Measurements from ENCODE around the gene EPB41. TPM values are rescaled to one million over a fixed set of nuclear protein-coding genes. Genes with fewer than 3 reads are reported as not detected.

EPB41 gene
- total and polyA plus RNA-seq, 9 of the 15 experiments (the other 6 are each of a cell fraction or from before 2014, with no cell fraction given): 3.7 to 213 (median 141) TPM

DNA sequence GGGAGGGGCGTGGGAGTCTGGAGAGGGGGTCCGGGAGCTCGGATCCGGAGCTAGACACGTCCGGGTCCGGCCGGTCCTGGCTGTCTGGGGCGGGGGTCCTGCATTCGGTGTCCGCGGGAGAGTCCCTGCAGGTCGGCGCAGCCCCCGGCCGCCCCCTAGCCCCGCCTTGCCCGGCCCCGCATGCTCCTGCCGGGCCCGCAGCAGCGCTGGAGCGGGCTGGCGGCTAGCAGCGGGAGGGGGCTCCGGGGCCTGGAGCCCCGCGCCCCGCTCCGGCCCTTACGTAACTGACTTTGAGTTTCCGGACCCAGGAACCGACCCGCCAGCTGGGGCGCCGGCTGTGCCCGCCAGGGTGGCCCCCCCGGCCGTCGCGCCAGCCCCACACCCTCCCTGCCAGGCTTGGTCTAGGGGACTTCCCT, 26.9 kb upstream of the EPB41 start (continued):
- TF ChIP-seq, protein P1, sequence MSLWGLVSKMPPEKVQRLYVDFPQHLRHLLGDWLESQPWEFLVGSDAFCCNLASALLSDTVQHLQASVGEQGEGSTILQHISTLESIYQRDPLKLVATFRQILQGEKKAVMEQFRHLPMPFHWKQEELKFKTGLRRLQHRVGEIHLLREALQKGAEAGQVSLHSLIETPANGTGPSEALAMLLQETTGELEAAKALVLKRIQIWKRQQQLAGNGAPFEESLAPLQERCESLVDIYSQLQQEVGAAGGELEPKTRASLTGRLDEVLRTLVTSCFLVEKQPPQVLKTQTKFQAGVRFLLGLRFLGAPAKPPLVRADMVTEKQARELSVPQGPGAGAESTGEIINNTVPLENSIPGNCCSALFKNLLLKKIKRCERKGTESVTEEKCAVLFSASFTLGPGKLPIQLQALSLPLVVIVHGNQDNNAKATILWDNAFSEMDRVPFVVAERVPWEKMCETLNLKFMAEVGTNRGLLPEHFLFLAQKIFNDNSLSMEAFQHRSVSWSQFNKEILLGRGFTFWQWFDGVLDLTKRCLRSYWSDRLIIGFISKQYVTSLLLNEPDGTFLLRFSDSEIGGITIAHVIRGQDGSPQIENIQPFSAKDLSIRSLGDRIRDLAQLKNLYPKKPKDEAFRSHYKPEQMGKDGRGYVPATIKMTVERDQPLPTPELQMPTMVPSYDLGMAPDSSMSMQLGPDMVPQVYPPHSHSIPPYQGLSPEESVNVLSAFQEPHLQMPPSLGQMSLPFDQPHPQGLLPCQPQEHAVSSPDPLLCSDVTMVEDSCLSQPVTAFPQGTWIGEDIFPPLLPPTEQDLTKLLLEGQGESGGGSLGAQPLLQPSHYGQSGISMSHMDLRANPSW (CRISPR knock-in tag; IDR thresholded peaks at IDR 0.05): no peak
- TF ChIP-seq NFIC (IDR thresholded peaks at IDR 0.05): no peak
- peak; percentile 31; the same call in 1 of the 2 replicates for TF ChIP-seq STAG1 (CRISPR knock-in tag; IDR thresholded peaks at IDR 0.05; ENCODE audit: borderline replicate concordance)
- TF ChIP-seq, protein P2, sequence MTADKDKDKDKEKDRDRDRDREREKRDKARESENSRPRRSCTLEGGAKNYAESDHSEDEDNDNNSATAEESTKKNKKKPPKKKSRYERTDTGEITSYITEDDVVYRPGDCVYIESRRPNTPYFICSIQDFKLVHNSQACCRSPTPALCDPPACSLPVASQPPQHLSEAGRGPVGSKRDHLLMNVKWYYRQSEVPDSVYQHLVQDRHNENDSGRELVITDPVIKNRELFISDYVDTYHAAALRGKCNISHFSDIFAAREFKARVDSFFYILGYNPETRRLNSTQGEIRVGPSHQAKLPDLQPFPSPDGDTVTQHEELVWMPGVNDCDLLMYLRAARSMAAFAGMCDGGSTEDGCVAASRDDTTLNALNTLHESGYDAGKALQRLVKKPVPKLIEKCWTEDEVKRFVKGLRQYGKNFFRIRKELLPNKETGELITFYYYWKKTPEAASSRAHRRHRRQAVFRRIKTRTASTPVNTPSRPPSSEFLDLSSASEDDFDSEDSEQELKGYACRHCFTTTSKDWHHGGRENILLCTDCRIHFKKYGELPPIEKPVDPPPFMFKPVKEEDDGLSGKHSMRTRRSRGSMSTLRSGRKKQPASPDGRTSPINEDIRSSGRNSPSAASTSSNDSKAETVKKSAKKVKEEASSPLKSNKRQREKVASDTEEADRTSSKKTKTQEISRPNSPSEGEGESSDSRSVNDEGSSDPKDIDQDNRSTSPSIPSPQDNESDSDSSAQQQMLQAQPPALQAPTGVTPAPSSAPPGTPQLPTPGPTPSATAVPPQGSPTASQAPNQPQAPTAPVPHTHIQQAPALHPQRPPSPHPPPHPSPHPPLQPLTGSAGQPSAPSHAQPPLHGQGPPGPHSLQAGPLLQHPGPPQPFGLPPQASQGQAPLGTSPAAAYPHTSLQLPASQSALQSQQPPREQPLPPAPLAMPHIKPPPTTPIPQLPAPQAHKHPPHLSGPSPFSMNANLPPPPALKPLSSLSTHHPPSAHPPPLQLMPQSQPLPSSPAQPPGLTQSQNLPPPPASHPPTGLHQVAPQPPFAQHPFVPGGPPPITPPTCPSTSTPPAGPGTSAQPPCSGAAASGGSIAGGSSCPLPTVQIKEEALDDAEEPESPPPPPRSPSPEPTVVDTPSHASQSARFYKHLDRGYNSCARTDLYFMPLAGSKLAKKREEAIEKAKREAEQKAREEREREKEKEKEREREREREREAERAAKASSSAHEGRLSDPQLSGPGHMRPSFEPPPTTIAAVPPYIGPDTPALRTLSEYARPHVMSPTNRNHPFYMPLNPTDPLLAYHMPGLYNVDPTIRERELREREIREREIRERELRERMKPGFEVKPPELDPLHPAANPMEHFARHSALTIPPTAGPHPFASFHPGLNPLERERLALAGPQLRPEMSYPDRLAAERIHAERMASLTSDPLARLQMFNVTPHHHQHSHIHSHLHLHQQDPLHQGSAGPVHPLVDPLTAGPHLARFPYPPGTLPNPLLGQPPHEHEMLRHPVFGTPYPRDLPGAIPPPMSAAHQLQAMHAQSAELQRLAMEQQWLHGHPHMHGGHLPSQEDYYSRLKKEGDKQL (CRISPR knock-in tag; IDR thresholded peaks at IDR 0.05; ENCODE audit: borderline replicate concordance): no peak
- TF ChIP-seq, protein P3, sequence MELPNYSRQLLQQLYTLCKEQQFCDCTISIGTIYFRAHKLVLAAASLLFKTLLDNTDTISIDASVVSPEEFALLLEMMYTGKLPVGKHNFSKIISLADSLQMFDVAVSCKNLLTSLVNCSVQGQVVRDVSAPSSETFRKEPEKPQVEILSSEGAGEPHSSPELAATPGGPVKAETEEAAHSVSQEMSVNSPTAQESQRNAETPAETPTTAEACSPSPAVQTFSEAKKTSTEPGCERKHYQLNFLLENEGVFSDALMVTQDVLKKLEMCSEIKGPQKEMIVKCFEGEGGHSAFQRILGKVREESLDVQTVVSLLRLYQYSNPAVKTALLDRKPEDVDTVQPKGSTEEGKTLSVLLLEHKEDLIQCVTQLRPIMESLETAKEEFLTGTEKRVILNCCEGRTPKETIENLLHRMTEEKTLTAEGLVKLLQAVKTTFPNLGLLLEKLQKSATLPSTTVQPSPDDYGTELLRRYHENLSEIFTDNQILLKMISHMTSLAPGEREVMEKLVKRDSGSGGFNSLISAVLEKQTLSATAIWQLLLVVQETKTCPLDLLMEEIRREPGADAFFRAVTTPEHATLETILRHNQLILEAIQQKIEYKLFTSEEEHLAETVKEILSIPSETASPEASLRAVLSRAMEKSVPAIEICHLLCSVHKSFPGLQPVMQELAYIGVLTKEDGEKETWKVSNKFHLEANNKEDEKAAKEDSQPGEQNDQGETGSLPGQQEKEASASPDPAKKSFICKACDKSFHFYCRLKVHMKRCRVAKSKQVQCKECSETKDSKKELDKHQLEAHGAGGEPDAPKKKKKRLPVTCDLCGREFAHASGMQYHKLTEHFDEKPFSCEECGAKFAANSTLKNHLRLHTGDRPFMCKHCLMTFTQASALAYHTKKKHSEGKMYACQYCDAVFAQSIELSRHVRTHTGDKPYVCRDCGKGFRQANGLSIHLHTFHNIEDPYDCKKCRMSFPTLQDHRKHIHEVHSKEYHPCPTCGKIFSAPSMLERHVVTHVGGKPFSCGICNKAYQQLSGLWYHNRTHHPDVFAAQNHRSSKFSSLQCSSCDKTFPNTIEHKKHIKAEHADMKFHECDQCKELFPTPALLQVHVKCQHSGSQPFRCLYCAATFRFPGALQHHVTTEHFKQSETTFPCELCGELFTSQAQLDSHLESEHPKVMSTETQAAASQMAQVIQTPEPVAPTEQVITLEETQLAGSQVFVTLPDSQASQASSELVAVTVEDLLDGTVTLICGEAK (IDR thresholded peaks at IDR 0.05): no peak
- TF ChIP-seq, protein P3 (CRISPR knock-in tag; IDR thresholded peaks at IDR 0.05): 0 out of 2 replicates have a peak, but pooled peaks have one; percentile 22
- no peak for TF ChIP-seq E2F5 (CRISPR knock-in tag; IDR thresholded peaks at IDR 0.05)
- no peak for TF ChIP-seq SP1 (CRISPR knock-in tag; IDR thresholded peaks at IDR 0.05)
- TF ChIP-seq RFX5 (IDR thresholded peaks at IDR 0.05; ENCODE audit: low read depth, low read length): no peak
